Eye (tissue), 1 donor: ENCODE measurements around the gene REX1BD.

Experiments used
- DNase-seq: peaks from one replicate; pipeline ENCODE4 v3.0.0-alpha.2; 2015

The REX1BD gene

DNA sequence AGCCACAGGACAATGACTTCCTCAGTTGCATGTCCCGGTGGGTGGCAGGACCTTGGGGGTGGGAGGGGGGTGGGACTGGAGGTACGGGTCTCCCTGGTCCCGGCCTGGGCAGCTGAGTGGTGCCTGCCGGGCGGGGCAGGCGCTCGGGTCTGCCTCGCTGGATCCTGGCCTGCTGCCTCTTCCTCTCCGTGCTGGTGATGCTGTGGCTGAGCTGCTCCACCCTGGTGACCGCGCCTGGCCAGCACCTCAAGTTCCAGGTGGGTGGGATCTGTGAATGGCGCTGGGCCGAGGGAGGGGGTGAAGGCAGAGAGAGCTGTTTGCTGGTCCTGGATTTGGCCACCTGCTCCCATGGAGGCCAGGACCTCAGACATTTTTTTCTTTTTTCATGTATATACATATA is 29.6 kb downstream of the REX1BD start:
- DNase-seq, result no peak

DNA sequence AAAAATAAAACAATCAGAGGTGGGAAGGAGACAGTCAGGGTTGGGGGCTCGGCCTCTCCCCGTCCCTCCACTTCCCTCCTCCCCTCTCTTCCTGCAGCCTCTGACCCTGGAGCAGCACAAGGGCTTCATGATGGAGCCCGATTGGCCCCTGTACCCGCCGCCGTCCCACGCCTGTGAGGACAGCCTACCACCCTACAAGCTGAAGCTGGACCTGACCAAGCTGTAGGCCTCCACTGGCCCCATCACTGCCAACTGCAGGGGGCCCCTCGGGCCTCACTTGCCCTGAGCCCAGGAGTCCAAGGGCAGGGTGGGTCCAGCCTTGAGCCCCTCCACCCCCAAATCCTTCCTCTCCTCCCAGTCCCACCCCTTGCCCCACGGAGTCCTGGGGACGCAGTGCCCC is 31.7 kb downstream of the REX1BD start:
- no peak for DNase-seq

DNA sequence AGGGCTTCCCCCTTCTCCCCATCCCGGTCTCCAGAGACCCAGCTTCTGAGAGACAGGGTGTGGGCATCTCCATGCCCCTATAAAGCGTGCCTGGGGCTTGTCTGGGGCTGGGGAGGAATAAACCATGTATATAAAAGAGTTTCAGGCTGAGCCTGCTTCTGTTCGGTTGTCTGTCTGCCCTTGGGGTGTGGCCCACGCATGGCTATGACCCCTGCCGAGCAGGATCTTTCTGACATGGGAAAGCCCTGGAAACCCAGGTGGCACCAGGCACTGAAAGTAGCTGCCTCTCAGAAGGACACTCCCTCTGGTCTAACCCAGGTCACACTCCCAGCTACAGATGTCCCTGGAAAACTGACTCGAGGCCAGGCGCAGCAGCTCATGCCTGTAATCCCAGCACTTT is 32.3 kb downstream of the REX1BD start:
- DNase-seq, result no peak

DNA sequence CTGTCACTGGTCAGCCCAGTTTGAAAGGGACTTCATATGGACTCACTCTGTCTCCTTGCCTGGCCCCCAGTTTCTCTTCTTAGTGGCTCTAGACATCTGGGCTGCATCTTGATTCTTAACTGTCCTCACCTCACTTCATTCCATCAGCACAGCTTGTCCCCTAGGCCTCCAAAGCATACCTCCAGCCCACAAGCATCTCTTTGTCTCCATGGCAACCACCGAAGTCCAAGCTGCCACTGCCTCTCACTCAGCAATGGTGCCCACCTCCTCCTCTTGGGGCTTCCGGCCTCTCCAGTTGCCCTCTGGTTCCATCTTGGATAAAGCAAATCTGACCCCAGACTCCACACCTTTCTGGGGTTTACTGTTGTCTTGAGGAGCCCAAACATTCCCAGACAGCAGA is 38.3 kb downstream of the REX1BD start:
- no peak for DNase-seq

DNA sequence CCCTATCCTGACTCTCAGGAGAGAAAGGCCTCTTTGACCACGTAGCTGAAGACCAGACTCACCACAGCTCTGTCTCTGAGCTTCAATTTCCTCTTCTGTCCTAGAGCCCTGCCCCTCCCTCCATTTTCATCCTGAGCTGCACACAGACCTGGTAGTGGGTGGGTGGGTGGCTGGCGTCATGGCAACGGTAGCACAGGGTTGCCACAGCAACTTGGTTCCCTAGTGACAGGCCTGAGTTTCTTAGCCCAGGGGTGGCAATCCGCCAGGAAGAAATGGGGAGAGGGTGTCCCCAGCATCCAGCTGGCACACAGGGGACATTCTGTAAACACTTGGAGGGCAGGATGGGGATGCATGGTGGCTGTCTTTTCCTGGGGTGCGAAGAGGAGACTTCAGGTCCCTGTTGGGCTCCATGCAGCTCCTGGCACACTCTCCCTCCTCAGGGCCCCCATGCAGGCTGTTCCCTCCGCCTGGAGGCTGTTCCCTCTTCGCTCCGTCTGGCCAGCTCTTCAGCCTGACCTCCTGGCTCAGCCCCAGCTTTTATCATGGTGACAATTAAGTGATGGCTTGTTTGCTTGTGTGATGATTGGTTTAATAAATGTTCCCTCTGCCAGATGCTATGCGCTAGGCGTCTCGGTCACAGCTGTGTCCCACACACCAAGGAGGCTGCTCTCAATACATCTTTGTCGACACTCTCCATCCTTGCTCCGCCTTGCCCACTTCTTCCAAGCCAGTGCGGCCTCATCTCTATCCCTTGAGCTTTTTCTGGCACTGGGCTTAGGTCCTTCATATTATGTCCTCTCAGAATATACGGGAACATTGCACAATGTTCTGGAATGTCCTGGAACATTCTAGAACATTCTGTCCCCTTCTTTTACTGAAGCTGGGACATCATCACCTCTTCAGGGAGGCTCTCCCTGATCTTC is 40.8 kb downstream of the REX1BD start:
- DNase-seq, result peak; percentile 52

DNA sequence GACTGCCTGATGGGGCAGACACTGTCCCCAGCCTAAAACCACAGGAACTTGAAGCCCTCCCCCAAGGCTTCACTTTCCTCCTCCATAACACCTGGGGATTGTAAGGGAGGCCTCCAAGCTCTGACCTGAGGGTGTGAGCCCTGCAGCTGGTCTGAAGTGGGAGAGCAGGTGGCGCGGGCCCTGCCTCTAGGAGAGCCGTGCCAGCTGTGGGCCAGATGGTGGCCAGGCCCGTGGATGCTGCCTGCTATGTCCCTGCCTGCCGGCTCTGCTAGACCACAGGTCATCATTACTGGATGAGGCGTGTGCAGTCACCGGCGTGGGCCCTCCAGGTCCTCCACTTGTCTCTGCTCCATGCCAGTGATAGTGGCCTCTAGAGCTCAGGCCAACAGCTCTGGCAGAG is 44.7 kb downstream of the REX1BD start:
- peak; percentile 58 for DNase-seq

DNA sequence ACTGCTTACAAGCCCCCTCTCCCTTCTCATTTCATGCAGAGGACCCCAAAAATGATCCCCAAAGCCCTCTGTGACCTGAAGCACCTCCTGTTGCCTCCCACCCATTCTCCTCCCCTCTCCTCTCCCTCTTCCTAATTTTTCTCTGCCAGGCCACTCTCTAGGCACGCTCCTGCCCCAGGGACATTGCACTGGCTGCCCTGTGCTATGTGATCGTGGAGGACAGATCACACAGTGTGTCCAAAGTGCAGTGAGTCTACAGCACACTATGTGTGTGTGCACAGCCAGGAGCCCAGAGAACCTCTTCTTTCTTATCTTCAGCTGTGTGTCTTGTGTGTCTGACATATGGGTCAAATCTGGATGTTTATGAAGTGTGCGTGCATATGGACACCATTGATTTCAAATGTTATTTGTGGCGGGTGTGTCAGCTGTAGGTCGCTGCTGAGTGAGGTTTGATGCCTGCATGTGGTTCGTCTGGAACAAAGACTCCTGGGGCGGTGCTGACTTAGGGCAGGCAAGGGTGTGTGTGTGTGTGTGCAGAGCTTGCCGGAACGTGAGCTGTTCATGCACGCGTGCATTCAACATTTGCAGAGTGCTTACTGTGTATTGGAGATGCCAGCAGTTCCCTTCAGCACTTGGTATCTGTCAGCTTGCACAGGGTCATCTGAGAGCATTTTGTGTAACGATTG is 46.2 kb downstream of the REX1BD start:
- DNase-seq, result peak; percentile 72

DNA sequence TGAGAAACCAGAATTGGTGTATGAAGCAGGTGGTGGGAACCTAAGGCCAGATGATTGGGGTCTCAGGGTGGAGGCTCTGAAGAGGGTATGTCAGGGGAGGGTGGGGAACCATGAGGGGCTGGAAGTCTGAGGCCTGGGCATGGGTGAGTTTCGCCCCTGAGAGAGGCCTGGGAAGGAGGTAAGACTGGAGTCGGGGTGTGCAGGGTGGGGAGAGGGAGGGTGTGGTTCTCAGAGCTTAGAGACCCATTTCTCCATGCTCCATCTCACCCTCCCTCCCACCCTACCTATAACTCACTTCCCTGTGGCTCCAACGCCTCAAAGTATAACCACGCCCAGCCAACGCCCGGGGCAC is 47.2 kb downstream of the REX1BD start:
- DNase-seq, result no peak

DNA sequence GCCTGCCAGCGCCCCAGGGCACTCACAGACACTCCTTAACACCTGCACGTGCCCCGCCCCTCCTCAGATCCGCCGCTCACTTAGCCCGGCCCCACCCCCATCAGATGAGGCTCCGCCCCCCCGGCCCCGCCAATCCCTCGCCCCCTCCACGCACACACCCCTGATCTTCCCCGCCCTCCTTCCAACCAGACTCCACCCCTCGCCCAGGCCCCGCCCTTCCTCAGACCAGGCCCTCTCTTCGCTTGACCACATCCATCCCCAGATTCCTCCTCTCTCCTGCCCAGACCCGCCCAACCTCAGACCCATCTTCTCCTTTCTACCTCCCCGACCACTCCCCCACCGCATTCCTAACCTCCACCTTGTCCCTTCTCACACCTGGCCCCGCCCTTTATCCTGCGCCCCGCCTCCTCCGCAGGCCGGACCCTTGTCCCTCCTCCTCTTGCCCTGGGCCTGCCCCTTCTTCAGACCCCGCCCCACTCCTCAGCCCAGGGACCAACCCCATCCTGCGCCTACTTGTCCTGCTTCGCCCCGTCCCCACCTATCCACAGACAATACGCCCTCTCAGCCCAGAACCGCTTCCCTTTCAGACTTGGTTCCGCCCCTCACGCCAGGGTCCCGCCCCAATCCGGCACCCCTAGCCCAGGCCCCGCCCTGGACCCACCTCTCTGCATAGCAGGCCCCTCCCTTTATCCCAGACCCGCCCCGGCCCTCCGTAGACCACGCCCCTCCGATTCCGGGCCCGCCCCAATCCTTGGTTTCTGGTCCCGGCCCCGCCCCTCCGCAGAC is 47.8 kb downstream of the REX1BD start:
- DNase-seq, result peak; percentile 98

DNA sequence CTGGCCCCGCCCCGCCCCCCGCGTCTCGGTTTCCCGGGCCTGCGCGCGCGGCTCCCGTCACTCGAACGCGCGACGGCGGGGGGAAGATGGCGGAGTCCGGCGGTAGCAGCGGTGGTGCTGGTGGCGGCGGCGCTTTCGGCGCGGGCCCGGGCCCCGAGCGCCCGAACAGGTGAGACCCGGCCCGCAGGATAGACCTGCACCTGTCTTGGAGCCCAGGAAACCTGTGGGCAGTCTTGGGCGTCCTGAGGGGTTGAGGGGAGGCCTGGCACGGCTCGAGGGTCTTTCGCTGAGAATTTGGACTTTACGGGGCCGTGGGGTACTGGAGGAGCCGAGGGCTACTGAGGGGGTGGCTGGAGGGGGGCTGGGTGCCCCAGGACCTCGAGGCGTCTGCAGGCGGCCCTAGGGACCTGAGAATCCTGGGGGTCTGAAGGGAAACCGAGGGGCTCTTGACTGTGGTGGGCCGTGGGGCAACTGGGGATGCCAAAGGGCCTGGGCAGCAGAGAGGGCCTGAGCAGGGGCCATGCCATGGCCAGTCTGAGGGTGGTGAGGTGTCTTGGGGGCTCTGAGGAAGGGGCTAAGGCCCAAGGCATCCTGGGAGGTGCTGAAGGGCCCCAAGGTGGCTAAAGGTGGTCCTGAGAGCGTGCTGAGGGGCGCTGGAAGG is 48.5 kb downstream of the REX1BD start, which contains the start of gene KLHL26:
Gene KLHL26 (plus strand): TSS at position 60 of the 661 bp plus-strand sequence. CDS start 27 bp downstream, at position 87.
- no peak for DNase-seq

DNA sequence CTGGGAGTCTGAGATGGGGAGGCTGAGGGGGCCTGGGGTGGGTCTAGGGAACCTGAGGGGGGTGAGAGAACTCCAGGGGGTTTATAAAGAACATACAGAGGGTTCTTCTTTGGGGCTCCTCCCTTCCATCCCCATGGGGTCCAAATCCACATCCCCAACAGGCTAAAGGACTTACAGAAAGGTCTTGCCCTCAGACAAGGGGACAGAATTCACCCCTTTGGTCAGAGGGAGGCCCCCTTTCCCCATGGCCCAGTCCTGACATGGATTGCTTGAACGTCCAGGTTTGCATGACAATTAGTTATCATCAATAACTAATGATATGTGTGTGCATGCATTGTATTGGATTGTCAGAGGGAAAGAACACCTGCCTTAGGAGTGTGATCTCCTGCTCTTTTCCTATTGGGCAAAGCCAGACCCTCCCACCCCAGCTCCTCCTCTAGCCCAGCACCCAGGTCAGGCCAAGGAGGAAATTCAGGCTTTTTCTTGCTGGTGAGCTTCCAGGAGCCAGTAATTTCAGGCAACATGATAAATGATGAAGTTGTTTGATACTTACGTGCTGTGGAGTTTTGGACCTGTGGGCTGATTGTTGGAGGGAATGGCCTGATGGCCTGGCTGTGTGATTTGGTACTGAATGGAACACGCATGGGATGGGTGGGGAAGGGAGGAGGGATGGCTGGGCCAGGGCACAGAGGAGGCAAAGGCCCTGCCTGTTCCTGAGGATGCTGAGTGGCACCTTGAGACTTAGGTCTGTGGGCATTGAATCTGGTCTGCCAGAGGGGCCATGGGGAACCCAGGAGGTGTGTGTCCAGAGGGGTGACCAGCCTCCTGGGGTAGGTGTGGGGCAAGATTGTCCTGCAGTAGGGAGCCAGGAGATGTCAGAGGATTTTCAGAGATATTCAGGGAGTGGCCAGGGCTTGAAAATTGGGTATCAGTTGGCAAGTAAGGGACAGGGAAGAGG is 49.4 kb downstream of the REX1BD start:
- DNase-seq, result peak; percentile 30

DNA sequence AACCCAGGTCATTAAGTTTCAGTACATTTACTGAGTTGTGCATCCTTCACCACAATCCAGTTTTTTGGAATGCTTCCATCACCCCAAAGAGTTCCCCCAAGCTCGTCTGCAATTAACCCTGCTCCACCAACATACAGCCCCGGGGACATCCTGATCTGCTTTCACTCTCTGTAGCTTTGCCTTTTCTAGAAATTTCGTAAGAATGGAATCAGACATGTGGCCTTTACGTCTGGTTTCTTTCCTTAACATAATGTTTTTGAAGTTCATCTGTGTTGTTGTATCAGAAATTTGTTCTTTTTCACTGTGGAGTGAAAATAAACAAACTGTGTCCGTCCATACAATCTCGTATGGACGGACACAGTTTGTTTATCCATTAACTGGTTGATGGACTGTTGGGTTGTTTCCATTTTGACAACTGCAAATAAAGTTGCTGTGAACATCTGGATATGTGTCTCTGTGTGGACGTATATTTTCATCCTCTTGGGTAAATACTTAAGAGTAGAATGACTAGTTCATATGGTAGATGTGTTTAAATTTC is 51.2 kb downstream of the REX1BD start:
- DNase-seq, result no peak
